GM23248 (cell line): Measurements from ENCODE around the gene SH3PXD2A. TPM values are rescaled to one million over a fixed set of nuclear protein-coding genes. Genes with fewer than 3 reads are reported as not detected.

Source experiments
- DNase-seq: peaks from one replicate; pipeline ENCODE4 v3.0.0-alpha.2; 2015
- H2AFZ ChIP-seq: fragments of 200-600 bp; sonication (generic); 2 replicates; pipeline ENCODE4 v1.6.1; 2016; ENCODE audit warnings: antibody characterized with exemption
- H3F3A ChIP-seq: fragments of 200-600 bp; sonication (generic); 2 replicates; pipeline ENCODE4 v1.6.1; 2016; ENCODE audit warnings: mild to moderate bottlenecking, antibody characterized with exemption, mixed run types; ENCODE audit not compliant: insufficient read depth
- H3K27ac ChIP-seq: fragments of 200-600 bp; sonication (generic); 2 replicates; pipeline ENCODE4 v1.5.1; 2016; ENCODE audit warnings: mild to moderate bottlenecking
- H3K27me3 ChIP-seq: fragments of 200-600 bp; sonication (generic); replicated peaks from 2 replicates; pipeline ENCODE4 v1.6.1; 2016; ENCODE audit warnings: mild to moderate bottlenecking; ENCODE audit not compliant: insufficient read depth
- H3K36me3 ChIP-seq: fragments of 200-600 bp; sonication (generic); 2 replicates; pipeline ENCODE4 v1.6.1; 2016; ENCODE audit warnings: low read depth, mild to moderate bottlenecking
- H3K4me1 ChIP-seq: fragments of 200-600 bp; sonication (generic); 2 replicates; pipeline ENCODE4 v1.6.1; 2016; ENCODE audit warnings: mild to moderate bottlenecking; ENCODE audit not compliant: insufficient read depth
- H3K4me2 ChIP-seq: fragments of 200-600 bp; sonication (generic); one replicate; pipeline ENCODE4 v1.6.1; 2016; ENCODE audit warnings: mild to moderate bottlenecking; ENCODE audit not compliant: unreplicated experiment
- H3K4me3 ChIP-seq: fragments of 200-600 bp; sonication (generic); 2 replicates; pipeline ENCODE4 v1.5.1; 2016; ENCODE audit warnings: mild to moderate bottlenecking
- H3K79me2 ChIP-seq: fragments of 200-600 bp; sonication (generic); 2 replicates; pipeline ENCODE4 v1.6.1; 2016; ENCODE audit warnings: mild to moderate bottlenecking; ENCODE audit not compliant: insufficient read depth
- H3K9ac ChIP-seq: fragments of 200-600 bp; sonication (generic); 2 replicates; pipeline ENCODE4 v1.6.1; 2016; ENCODE audit warnings: mild to moderate bottlenecking
- H3K9me2 ChIP-seq: fragments of 200-600 bp; sonication (generic); 2 replicates; pipeline ENCODE4 v1.6.1; 2016; ENCODE audit warnings: mixed run types, mild to moderate bottlenecking, moderate library complexity; ENCODE audit not compliant: insufficient read depth
- H3K9me3 ChIP-seq: fragments of 200-600 bp; sonication (generic); one replicate; pipeline ENCODE4 v1.6.1; 2017; ENCODE audit warnings: low read depth
- H4K20me1 ChIP-seq: fragments of 200-600 bp; sonication (generic); 2 replicates; pipeline ENCODE4 v1.6.0; 2016; ENCODE audit not compliant: insufficient read depth
- EZH2 ChIP-seq: fragments of 200-600 bp; sonication (generic); IDR thresholded peaks from 2 replicates; pipeline ENCODE4 v1.6.1; 2018; ENCODE audit warnings: antibody characterized with exemption, mild to moderate bottlenecking; ENCODE audit not compliant: insufficient read depth, poor library complexity, severe bottlenecking
- EZH2phosphoT487 ChIP-seq: fragments of 200-600 bp; sonication (generic); IDR thresholded peaks from 2 replicates; pipeline ENCODE4 v1.6.1; 2018; ENCODE audit warnings: antibody characterized with exemption, moderate library complexity, mild to moderate bottlenecking, low read depth; ENCODE audit not compliant: insufficient read depth
- WGBS, 2 experiments: methylation state at CpG; one replicate each; pipeline ENCODE4 v1.1.6; 2015 to 2017; ENCODE audit warnings: low lambda C conversion rate in 2 of 2, low coverage in 1 of 2; ENCODE audit errors: missing lambda C conversion rate in 2 of 2; 5-methylcytosine and 5-hydroxymethylcytosine counted together
- in situ Hi-C: fragments of 300-500 bp; cut with MboI; formaldehyde crosslinking; loops from 2 replicates; pipeline ENCODE4 v1.15.0; 2020
- polyA plus RNA-seq: library from polyadenylated mRNA; unstranded; fragments of >200 nt; fragmentation: Nextera tagmentation; extraction: Ambion mirVana; gene quantifications from 2 replicates; pipeline ENCODE4 v1.2.1, GENCODE V29; 2016
- total RNA-seq: library from RNA; depleted of rRNA; stranded (reverse); fragments of >200 nt; shearing (Covaris generic); gene quantifications from 2 replicates; pipeline ENCODE4 v1.2.3, GENCODE V29; 2014

The SH3PXD2A gene
- total and polyA plus RNA-seq, 2 experiments from 2014 or later, result 34.0 to 58.0 TPM

DNA sequence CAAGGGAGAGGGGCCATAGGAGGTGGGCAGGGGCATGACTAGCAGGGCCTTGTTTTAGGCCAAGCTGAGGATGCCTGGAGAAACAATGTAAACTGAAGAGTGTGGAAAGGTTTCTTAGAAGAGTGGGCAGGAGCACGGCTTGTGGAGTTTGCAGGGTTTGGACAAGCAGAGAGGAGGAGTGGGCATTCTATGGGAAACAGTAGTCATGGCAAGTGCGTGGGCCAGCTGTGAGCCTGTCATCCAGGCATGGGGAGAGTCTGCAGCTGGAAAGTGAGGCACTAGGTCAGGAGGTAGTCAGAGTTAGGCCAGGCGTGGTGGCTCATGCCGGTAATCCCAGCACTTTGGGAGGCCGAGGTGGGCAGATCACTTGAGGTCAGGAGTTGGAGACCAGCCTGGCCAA, 130.1 kb downstream of the SH3PXD2A start:
- Histone ChIP-seq H4K20me1 (no peaks in the 10 kb centered on the region), H3K27me3 (no peaks in the 10 kb centered on the region), H3K27ac (no peak overlapping the region), H3K79me2 (no peaks in the 10 kb centered on the region), H3F3A (no peaks in the 10 kb centered on the region), H3K9me2 (no peaks in the 10 kb centered on the region), H3K4me2 (no peak overlapping the region), H3K4me3 (no peak overlapping the region), H3K9me3 (no peaks in the 10 kb centered on the region), H3K9ac (no peak overlapping the region), H3K36me3 (no peaks in the 10 kb centered on the region), H2AFZ (no peak overlapping the region), H3K4me1 (no peaks in the 10 kb centered on the region)
- no peak for DNase-seq
- no peak for TF ChIP-seq EZH2
- no peak for TF ChIP-seq EZH2phosphoT487
- in situ Hi-C loops, result no loop called here
- 98% methylated on average over 5 of the region's 5 CpGs for WGBS, 2 experiments

DNA sequence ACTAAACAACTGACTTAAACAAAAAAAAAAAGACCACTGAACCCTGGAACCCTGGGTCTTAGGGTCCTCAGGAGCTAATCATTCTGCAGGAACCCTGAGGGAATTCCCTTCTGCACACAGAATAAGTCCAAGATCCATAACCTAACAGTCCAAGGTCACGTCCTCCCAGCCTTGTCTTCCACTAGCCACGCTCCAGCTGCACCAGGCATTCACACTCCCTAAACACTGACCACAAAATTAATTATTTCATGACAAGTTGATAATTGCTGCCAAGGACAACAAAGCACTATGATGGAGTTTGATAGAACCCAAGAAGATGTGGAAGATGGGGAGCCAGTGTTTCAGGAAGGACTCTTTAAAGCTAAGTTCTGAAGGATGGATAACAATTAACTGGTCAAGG, 130.6 kb downstream of the SH3PXD2A start:
- TF ChIP-seq EZH2phosphoT487 (no peak), EZH2 (no peak)
- DNase-seq, result no peak
- no peak overlapping the region for H3K9ac ChIP-seq
- H3K4me2 ChIP-seq, result no peak overlapping the region
- H3K4me3 ChIP-seq, result no peak overlapping the region
- H3K27me3 ChIP-seq, result no peaks in the 10 kb centered on the region
- no peaks in the 10 kb centered on the region for H4K20me1 ChIP-seq
- in situ Hi-C loops, result loop anchor here (25.0 kb wide), 1 partner anchor 488 kb away; no protein-coding TSS in a partner anchor
- H3K79me2 ChIP-seq, result no peaks in the 10 kb centered on the region
- no peak overlapping the region for H3K27ac ChIP-seq
- H3K36me3 ChIP-seq, result no peaks in the 10 kb centered on the region
- no peaks in the 10 kb centered on the region for H3K9me3 ChIP-seq
- H3F3A ChIP-seq, result no peaks in the 10 kb centered on the region
- no peaks in the 10 kb centered on the region for H3K9me2 ChIP-seq
- 92 to 95% methylated on average over 2 of the region's 2 CpGs for WGBS, 2 experiments
- H3K4me1 ChIP-seq, result no peaks in the 10 kb centered on the region
- no peak overlapping the region for H2AFZ ChIP-seq

DNA sequence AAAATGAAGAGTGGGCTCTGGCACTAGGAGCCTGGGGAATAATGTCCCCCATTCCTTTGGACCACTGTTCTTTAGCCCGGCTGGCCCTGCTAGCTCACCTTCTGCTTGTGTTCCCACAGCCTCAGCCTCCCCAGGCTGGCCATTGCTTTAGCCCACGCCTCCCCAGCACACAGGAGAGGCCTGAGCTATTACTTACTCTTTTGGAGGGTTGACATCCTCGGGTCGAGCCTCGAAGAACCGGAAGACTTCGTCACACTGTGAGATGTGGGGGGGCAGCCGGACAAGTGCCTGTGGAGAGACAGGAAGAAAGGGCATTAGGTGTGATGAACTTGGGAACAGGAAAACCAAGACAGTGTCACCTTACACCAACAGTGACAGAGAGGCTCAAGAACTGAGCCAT, 131.3 kb downstream of the SH3PXD2A start:
- no peak overlapping the region for H3K4me3 ChIP-seq
- DNase-seq, result no peak

DNA sequence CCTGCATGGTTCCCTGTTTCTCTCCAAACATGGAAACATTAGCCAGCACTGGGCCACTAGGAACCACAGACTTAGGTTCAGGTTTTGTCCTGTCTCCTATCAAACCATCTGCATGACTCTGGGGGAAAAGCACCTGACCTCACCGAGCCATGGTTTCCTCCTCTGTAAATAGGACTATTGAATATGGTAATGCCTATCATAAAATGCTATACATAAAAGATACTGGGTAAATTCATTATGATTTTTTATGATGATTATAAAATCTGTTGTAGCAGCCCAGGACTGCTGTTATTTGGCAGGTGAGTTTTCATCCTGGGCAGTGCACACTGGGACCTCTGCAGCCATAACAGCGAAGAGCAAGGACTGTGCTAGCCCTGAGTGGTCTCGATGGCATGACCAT, 131.8 kb downstream of the SH3PXD2A start:
- Histone ChIP-seq H3K27me3 (no peaks in the 10 kb centered on the region), H3K27ac (no peak overlapping the region), H3K4me2 (no peak overlapping the region), H3K4me3 (no peak overlapping the region), H3K36me3 (no peaks in the 10 kb centered on the region), H2AFZ (no peak overlapping the region), H3K9me2 (no peaks in the 10 kb centered on the region), H3K9me3 (no peaks in the 10 kb centered on the region), H3F3A (no peaks in the 10 kb centered on the region), H3K79me2 (no peaks in the 10 kb centered on the region), H4K20me1 (no peaks in the 10 kb centered on the region), H3K4me1 (no peaks in the 10 kb centered on the region), H3K9ac (no peak overlapping the region)
- TF ChIP-seq EZH2, result no peak
- no peak for TF ChIP-seq EZH2phosphoT487
- no peak for DNase-seq
- in situ Hi-C loops, result loop anchor here (25.0 kb wide), 1 partner anchor 489 kb away; no protein-coding TSS in a partner anchor
- WGBS, 2 experiments, result 90 to 92% methylated on average over 3 of the region's 3 CpGs

More for the DNA sequence above, 131.3 kb downstream of the SH3PXD2A start:
- H3K36me3 ChIP-seq, result no peaks in the 10 kb centered on the region
- 92 to 93% methylated on average over 8 of the region's 8 CpGs for WGBS, 2 experiments
- no peaks in the 10 kb centered on the region for H3F3A ChIP-seq
- no peaks in the 10 kb centered on the region for H3K4me1 ChIP-seq
- no peak overlapping the region for H3K4me2 ChIP-seq
- H3K9me2 ChIP-seq, result no peaks in the 10 kb centered on the region
- no peak overlapping the region for H3K27ac ChIP-seq
- H3K79me2 ChIP-seq, result no peaks in the 10 kb centered on the region
- in situ Hi-C loops, result loop anchor here (25.0 kb wide), 1 partner anchor 488 kb away; no protein-coding TSS in a partner anchor
- TF ChIP-seq EZH2phosphoT487 (no peak), EZH2 (no peak)
- H3K9ac ChIP-seq, result no peak overlapping the region
- no peaks in the 10 kb centered on the region for H3K27me3 ChIP-seq
- no peak overlapping the region for H2AFZ ChIP-seq
- H3K9me3 ChIP-seq, result no peaks in the 10 kb centered on the region
- H4K20me1 ChIP-seq, result no peaks in the 10 kb centered on the region

- Histone ChIP-seq H3F3A (no peaks in the 10 kb centered on the region), H3K9me2 (no peaks in the 10 kb centered on the region), H3K9me3 (no peaks in the 10 kb centered on the region), H3K4me2 (no peak overlapping the region), H3K27ac (no peak overlapping the region), H3K27me3 (no peaks in the 10 kb centered on the region), H4K20me1 (no peaks in the 10 kb centered on the region), H3K9ac (no peak overlapping the region), H2AFZ (no peak overlapping the region), H3K79me2 (no peaks in the 10 kb centered on the region), H3K36me3 (no peaks in the 10 kb centered on the region), H3K4me1 (no peaks in the 10 kb centered on the region), H3K4me3 (no peak overlapping the region)
- 96 to 98% methylated on average over 7 of the region's 7 CpGs for WGBS, 2 experiments
- no peak for DNase-seq
- in situ Hi-C loops, result loop anchor here (25.0 kb wide), 1 partner anchor 490 kb away; no protein-coding TSS in a partner anchor
- TF ChIP-seq EZH2phosphoT487 (no peak), EZH2 (no peak)
Observed at GRCh38 chr10:103722632-103723031, 132.7 kb downstream of the SH3PXD2A start.
